Lower leg skin (tissue), 3 donors: Measurements from ENCODE around the gene GABRR1.

Source experiments
- CTCF ChIP-seq, 3 donors: fragments of 450-650 bp; IDR thresholded peaks; one replicate each; pipeline ENCODE4 v1.5.1; 2016; ENCODE audit warnings: antibody characterized with exemption in 3 of 3, mild to moderate bottlenecking in 3 of 3, moderate library complexity in 2 of 3
- POLR2A ChIP-seq, 2 donors: fragments of 450-650 bp; IDR thresholded peaks; one replicate each; pipeline ENCODE4 v1.6.1; 2016 to 2017; ENCODE audit warnings: antibody characterized with exemption in 2 of 2, mild to moderate bottlenecking in 1 of 2, moderate library complexity in 1 of 2

- TF ChIP-seq CTCF (IDR thresholded peaks at IDR 0.05) (no peak), POLR2A (IDR thresholded peaks at IDR 0.05) (no peak)
Measured at GRCh38 chr6:89260310-89260709, 43.2 kb upstream of the GABRR1 start.
